AG04449 (cell line): ENCODE data around the gene CNTNAP2.

Experiments
- CTCF ChIA-PET: fragments of 350-600 bp; formaldehyde crosslinking; extraction: SDS; loops from one replicate; lab custom pipeline; 2021; ENCODE audit warnings: antibody characterized with exemption; lab: Yijun Ruan, JAX
- POLR2A ChIA-PET: fragments of 400-600, 350-600 bp; formaldehyde crosslinking; extraction: SDS; loops from one replicate; lab custom pipeline; 2020; ENCODE audit warnings: antibody characterized with exemption, inconsistent platforms; lab: Yijun Ruan, JAX
- DNase-seq: peaks from one replicate; pipeline ENCODE4 v3.0.0-alpha.2; 2010; ENCODE audit warnings: low read depth, low spot score
- H3K4me3 ChIP-seq: 2 replicates; pipeline ENCODE4 v1.5.1; 2011; ENCODE audit warnings: low read depth, mild to moderate bottlenecking, control low read depth, low read length
- TF ChIP-seq, protein P1 (sequence below): IDR thresholded peaks from one replicate; pipeline ENCODE4 v1.5.1; 2011; ENCODE audit warnings: mild to moderate bottlenecking, moderate library complexity, low read length, control low read depth, inconsistent platforms; ENCODE audit not compliant: insufficient read depth; ENCODE audit errors: missing control alignments

CNTNAP2 gene

DNA sequence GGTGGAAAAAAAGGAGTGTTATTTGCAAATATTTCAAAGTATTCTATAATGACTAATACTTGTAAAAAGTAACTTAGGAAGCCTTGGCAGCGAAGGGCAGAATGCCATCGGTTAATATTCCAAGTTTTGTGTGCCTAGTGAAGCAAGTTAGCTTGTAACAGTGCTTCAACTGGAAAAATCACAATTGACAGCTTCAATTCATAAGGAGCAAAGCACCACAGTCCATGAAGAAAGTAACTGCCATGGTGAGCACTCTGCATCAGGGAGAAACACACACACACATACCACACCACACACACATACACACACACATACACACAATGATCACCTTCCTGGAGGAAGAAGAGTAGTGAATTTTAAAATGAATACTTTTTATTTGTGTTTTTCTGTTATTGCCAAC, 298.3 kb downstream of the CNTNAP2 start:
- TF ChIP-seq, protein P1, sequence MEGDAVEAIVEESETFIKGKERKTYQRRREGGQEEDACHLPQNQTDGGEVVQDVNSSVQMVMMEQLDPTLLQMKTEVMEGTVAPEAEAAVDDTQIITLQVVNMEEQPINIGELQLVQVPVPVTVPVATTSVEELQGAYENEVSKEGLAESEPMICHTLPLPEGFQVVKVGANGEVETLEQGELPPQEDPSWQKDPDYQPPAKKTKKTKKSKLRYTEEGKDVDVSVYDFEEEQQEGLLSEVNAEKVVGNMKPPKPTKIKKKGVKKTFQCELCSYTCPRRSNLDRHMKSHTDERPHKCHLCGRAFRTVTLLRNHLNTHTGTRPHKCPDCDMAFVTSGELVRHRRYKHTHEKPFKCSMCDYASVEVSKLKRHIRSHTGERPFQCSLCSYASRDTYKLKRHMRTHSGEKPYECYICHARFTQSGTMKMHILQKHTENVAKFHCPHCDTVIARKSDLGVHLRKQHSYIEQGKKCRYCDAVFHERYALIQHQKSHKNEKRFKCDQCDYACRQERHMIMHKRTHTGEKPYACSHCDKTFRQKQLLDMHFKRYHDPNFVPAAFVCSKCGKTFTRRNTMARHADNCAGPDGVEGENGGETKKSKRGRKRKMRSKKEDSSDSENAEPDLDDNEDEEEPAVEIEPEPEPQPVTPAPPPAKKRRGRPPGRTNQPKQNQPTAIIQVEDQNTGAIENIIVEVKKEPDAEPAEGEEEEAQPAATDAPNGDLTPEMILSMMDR, result no peak
- H3K4me3 ChIP-seq, result no peak overlapping the region
- no peak for DNase-seq
- ChIA-PET CTCF (no interaction called here), POLR2A (no interaction called here)

DNA sequence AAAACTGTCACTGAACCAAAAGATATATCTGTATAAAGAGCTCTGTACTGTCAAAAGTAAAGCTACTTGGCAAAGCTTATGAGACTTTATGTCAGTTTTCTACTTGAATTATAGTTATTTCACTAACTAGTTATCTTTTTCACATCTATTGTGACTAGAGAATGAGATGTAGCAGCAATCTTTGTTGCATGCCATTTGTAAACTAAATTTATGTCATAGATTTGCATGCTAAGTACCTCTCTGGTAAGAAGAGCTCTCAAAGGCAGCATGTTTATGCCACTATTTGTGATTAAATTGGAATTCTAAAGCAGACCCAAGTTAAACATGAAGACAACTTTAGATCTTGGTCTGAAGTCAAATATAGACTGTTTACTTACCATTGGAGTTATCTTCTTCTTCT, 300.6 kb downstream of the CNTNAP2 start:
- ChIA-PET CTCF (no interaction called here), POLR2A (no interaction called here)
- H3K4me3 ChIP-seq, result no peak overlapping the region
- no peak for DNase-seq
- TF ChIP-seq, protein P1, result no peak

DNA sequence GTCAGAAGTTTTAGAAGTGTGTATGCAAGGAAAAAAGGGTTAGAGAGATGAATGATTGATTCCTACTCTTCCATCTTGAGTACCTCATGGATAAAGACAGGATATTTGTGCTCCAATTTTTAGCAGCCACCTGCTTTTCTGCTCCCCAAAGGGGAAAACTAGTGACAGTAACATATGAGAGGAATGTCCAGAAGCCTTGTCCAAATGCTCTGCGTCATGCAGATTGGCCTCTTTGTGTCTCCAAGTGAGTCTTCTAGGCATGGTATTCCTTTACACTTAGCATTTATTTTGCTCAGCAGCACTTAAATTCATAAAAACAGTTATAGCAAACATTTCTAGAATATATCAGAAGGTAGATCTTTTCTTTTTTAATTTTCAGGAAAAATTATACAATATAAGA, 306.8 kb downstream of the CNTNAP2 start:
- ChIA-PET POLR2A (no interaction called here), CTCF (no interaction called here)
- no peak overlapping the region for H3K4me3 ChIP-seq
- no peak for DNase-seq
- TF ChIP-seq, protein P1, result no peak

DNA sequence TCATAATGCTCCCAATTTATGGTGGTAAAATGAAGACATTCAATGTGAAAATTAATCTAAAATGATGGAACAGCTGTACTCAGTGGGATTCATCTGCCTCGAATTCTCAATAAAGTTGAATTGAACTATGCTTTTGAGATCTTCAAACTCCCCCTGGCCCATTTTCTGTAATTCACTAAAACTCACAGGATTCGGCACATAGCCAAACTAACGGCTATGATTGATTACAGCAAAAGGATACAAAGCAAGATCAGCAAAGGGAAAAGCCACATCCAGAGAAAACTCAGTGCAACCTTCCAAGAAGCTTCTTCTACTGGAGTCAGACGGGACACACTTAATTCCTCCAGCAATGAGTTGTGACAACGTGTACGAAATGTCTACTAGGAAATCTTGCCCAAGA, 307.5 kb downstream of the CNTNAP2 start:
- TF ChIP-seq, protein P1, result no peak
- ChIA-PET POLR2A (no interaction called here), CTCF (no interaction called here)
- DNase-seq, result no peak
- no peak overlapping the region for H3K4me3 ChIP-seq

DNA sequence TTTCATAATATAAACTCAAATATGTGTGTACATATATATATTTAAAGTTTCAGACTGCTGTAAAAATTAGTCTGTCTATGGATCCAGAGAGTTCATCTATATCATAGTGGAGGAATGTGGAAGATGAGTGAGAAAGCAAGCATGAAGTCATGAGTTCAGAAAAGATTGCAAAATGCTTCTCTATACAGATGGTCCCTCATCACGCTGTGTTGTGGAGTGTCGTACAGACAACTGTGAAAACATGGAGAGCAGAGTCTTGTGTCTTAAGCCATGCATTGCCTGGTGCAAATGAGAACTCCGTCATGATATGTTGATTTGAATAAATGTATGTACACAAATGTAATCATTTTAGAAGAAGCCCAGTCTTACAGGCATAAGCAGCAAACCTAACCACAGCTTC, 316.9 kb downstream of the CNTNAP2 start:
- TF ChIP-seq, protein P1, result no peak
- DNase-seq, result no peak
- ChIA-PET POLR2A (no interaction called here), CTCF (no interaction called here)
- no peak overlapping the region for H3K4me3 ChIP-seq

DNA sequence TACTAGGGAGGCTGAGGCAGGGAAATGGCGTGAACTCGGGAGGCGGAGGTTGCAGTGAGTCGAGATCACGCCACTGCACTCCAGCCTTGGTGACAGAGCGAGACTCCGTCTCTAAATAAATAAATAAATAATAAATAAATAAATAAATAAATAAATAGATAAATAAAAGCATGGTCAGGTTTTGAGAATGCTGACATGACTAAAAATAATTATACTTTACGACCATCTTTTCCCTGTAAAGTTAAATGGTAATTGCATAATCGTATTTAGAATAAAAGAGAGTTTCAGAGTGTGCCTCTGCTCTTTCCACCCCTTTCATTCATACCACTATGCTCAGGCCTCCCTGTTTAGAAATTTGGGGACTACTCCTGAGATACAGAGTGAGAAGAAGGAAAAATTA, 326.5 kb downstream of the CNTNAP2 start:
- ChIA-PET CTCF (no interaction called here), POLR2A (no interaction called here)
- no peak for DNase-seq
- TF ChIP-seq, protein P1, result no peak
- H3K4me3 ChIP-seq, result no peak overlapping the region
